IMR-90 (cell line): Measurements from ENCODE around the gene PITX2. TPM values are rescaled to one million over a fixed set of nuclear protein-coding genes. Genes with fewer than 3 reads are reported as not detected.

ENCODE experiments used
- ATAC-seq: fragments of 200-7000 bp; cut with Tn5 transposase; 2 replicates; pipeline ENCODE4 v1.9.1; 2020; ENCODE audit warnings: low read depth, mild to moderate bottlenecking, moderate library complexity
- BruUV-seq: library from RNA; stranded (reverse); fragments of 400-500 nt; replicated peaks from 2 replicates; lab custom pipeline; 2021; lab: Mats Ljungman, UMichigan
- CTCF ChIA-PET: fragments of 300-600 bp; formaldehyde crosslinking; extraction: SDS; loops from one replicate; lab custom pipeline; 2021; ENCODE audit warnings: antibody characterized with exemption; lab: Yijun Ruan, JAX
- POLR2A ChIA-PET: fragments of 300-600 bp; sonication (Branson Sonifier 250); formaldehyde crosslinking; loops from one replicate; lab custom pipeline; 2022; ENCODE audit warnings: antibody characterized with exemption; ENCODE audit not compliant: unreplicated experiment; lab: Charles Lee
- DNase-seq: peaks from one replicate; pipeline ENCODE4 v3.0.0; 2013
- H2AFZ ChIP-seq: replicated peaks from 2 replicates; pipeline ENCODE3; 2013; ENCODE audit warnings: low read length, mild to moderate bottlenecking; ENCODE audit not compliant: poor library complexity
- H2AK5ac ChIP-seq: 2 replicates; pipeline ENCODE4 v1.6.1; 2013; ENCODE audit warnings: low read depth, low read length, inconsistent platforms
- H2AK9ac ChIP-seq: replicated peaks from 2 replicates; pipeline ENCODE3; 2013; ENCODE audit warnings: mild to moderate bottlenecking, low read depth, low read length, moderate library complexity; ENCODE audit not compliant: poor library complexity
- H2BK120ac ChIP-seq: 2 replicates; pipeline ENCODE4 v1.6.1; 2013; ENCODE audit warnings: low read depth, low read length, inconsistent platforms
- H2BK15ac ChIP-seq: 3 replicates; pipeline ENCODE4 v1.6.1; 2013; ENCODE audit warnings: low read depth, low read length, inconsistent platforms
- H2BK20ac ChIP-seq: 2 replicates; pipeline ENCODE4 v1.6.1; 2013; ENCODE audit warnings: low read depth, mild to moderate bottlenecking, inconsistent platforms, low read length, moderate library complexity
- H2BK5ac ChIP-seq: 2 replicates; pipeline ENCODE4 v1.6.1; 2013; ENCODE audit warnings: mild to moderate bottlenecking, low read depth, low read length, inconsistent platforms; ENCODE audit not compliant: poor library complexity, severe bottlenecking
- H3K14ac ChIP-seq: replicated peaks from 2 replicates; pipeline ENCODE4 v1.6.1; 2013; ENCODE audit warnings: low read depth, low read length, inconsistent platforms
- H3K18ac ChIP-seq: 2 replicates; pipeline ENCODE4 v1.6.1; 2013; ENCODE audit warnings: low read depth, low read length, control low read depth
- H3K23ac ChIP-seq: 2 replicates; pipeline ENCODE4 v1.6.1; 2013; ENCODE audit warnings: low read depth, low read length, inconsistent platforms
- H3K27ac ChIP-seq: 2 replicates; pipeline ENCODE4 v1.5.1; 2013; ENCODE audit warnings: mild to moderate bottlenecking, control low read depth, low read length; ENCODE audit not compliant: insufficient read depth
- H3K27me3 ChIP-seq: 2 replicates; pipeline ENCODE4 v1.6.1; 2013; ENCODE audit warnings: low read length; ENCODE audit not compliant: control insufficient read depth, insufficient read depth
- H3K36me3 ChIP-seq: 2 replicates; pipeline ENCODE4 v1.6.1; 2013; ENCODE audit warnings: low read length, mixed read lengths; ENCODE audit not compliant: control insufficient read depth, insufficient read depth
- H3K4ac ChIP-seq: 2 replicates; pipeline ENCODE4 v1.6.1; 2013; ENCODE audit warnings: low read depth, low read length, inconsistent platforms
- H3K4me1 ChIP-seq: 2 replicates; pipeline ENCODE4 v1.6.1; 2013; ENCODE audit warnings: low read length, mixed read lengths; ENCODE audit not compliant: control insufficient read depth, insufficient read depth
- H3K4me2 ChIP-seq: 2 replicates; pipeline ENCODE4 v1.6.1; 2013; ENCODE audit warnings: low read depth, mild to moderate bottlenecking, control low read depth, low read length, moderate library complexity
- H3K4me3 ChIP-seq: 2 replicates; pipeline ENCODE4 v1.5.1; 2013; ENCODE audit warnings: low read depth, mild to moderate bottlenecking, control low read depth, low read length, moderate library complexity; ENCODE audit not compliant: insufficient read depth
- H3K56ac ChIP-seq: 2 replicates; pipeline ENCODE4 v1.6.1; 2013; ENCODE audit warnings: low read length, inconsistent platforms; ENCODE audit not compliant: insufficient read depth; ENCODE audit errors: extremely low read depth
- H3K79me1 ChIP-seq, 2 experiments: 2 replicates each; pipeline ENCODE4 v1.6.1; 2013; ENCODE audit warnings: low read length in 2 of 2, inconsistent platforms in 1 of 2, low read depth in 1 of 2
- H3K9ac ChIP-seq: 2 replicates; pipeline ENCODE4 v1.6.1; 2013; ENCODE audit warnings: low read depth, low read length, control low read depth
- H3K9me1 ChIP-seq: 2 replicates; pipeline ENCODE4 v1.6.1; 2013; ENCODE audit warnings: low read length, inconsistent platforms; ENCODE audit not compliant: insufficient read depth
- H3K9me3 ChIP-seq: 2 replicates; pipeline ENCODE4 v1.6.1; 2013; ENCODE audit warnings: low read length; ENCODE audit not compliant: control insufficient read depth, insufficient read depth
- H4K20me1 ChIP-seq: 2 replicates; pipeline ENCODE4 v1.6.1; 2013; ENCODE audit warnings: low read length, inconsistent platforms; ENCODE audit not compliant: insufficient read depth
- H4K5ac ChIP-seq: 2 replicates; pipeline ENCODE4 v1.6.1; 2013; ENCODE audit warnings: mild to moderate bottlenecking, low read depth, low read length, control low read depth
- H4K8ac ChIP-seq, 2 experiments: 2 replicates each; pipeline ENCODE4 v1.6.1; 2013; ENCODE audit warnings: low read depth in 2 of 2, low read length in 2 of 2, control low read depth in 1 of 2, inconsistent platforms in 1 of 2
- H4K91ac ChIP-seq: 2 replicates; pipeline ENCODE4 v1.6.1; 2013; ENCODE audit warnings: low read depth, low read length, inconsistent platforms; ENCODE audit not compliant: insufficient read depth
- MAFK ChIP-seq: IDR thresholded peaks from 2 replicates; pipeline ENCODE4 v1.6.1; 2012; ENCODE audit warnings: low read depth, low read length, improper control_type of control experiment
- MAZ ChIP-seq: IDR thresholded peaks from 2 replicates; pipeline ENCODE4 v1.6.1; 2012; ENCODE audit warnings: low read depth, mild to moderate bottlenecking, low read length, improper control_type of control experiment, moderate library complexity, borderline replicate concordance
- RAD21 ChIP-seq: IDR thresholded peaks from 2 replicates; pipeline ENCODE4 v1.6.1; 2012; ENCODE audit warnings: low read length, improper control_type of control experiment
- RCOR1 ChIP-seq: IDR thresholded peaks from 2 replicates; pipeline ENCODE4 v1.6.1; 2012; ENCODE audit warnings: mild to moderate bottlenecking, low read length, improper control_type of control experiment; ENCODE audit not compliant: insufficient replicate concordance
- RFX5 ChIP-seq: IDR thresholded peaks from 2 replicates; pipeline ENCODE4 v1.8.0; 2012; ENCODE audit warnings: low read depth, mild to moderate bottlenecking, low read length, moderate library complexity
- WGBS, 2 experiments: methylation state at CpG; one replicate each; pipeline versions ENCODE4 v1.1.5 to v1.1.7; 2013; ENCODE audit warnings: missing lambda C conversion rate in 2 of 2; ENCODE audit not compliant: insufficient read length in 1 of 2; ENCODE audit errors: extremely low coverage in 2 of 2; 5-methylcytosine and 5-hydroxymethylcytosine counted together
- dilution Hi-C: fragments of 300-500 bp; cut with HindIII; formaldehyde crosslinking; loops from one replicate; pipeline ENCODE4 v1.14.3; 2018; ENCODE audit warnings: low sequenced_read_pairs; ENCODE audit not compliant: unreplicated experiment
- in situ Hi-C: fragments of 300-500 bp; cut with MboI; formaldehyde crosslinking; loops from 3 replicates; pipeline ENCODE4 v1.14.3; 2019; ENCODE audit warnings: low sequenced_read_pairs, inconsistent platforms, mixed read lengths
- intact Hi-C: fragments of 100-400 bp; cut with micrococcal nuclease; formaldehyde crosslinking; loops from 2 replicates; pipeline ENCODE4 v1.10.0; 2022
- polyA plus RNA-seq, 3 experiments: library from polyadenylated mRNA; depleted of rRNA; stranded (reverse); fragments of >200 nt; gene quantifications; 2 replicates each; pipeline ENCODE4 v1.2.3, GENCODE V29; 2012; ENCODE audit warnings: low replicate concordance in 1 of 3
- total RNA-seq: library from RNA; depleted of rRNA; stranded (reverse); fragments of >200 nt; gene quantifications from 2 replicates; pipeline ENCODE4 v1.2.3, GENCODE V29; 2012
- TF ChIP-seq, protein P1 (sequence below): fragments of 150-350 bp; IDR thresholded peaks from 2 replicates; pipeline ENCODE4 v1.6.1; 2017; ENCODE audit warnings: mild to moderate bottlenecking, antibody characterized with exemption, low read length, low read depth
- TF ChIP-seq, protein P2 (sequence below): fragments of 150-350 bp; IDR thresholded peaks from 2 replicates; pipeline ENCODE4 v1.6.1; 2016; ENCODE audit warnings: low read depth, mild to moderate bottlenecking, low read length, moderate library complexity, borderline replicate concordance

The PITX2 gene
- total and polyA plus RNA-seq, 2 of the 4 experiments (the other 2 are of a cell fraction), result 3.0 to 6.3 TPM

DNA sequence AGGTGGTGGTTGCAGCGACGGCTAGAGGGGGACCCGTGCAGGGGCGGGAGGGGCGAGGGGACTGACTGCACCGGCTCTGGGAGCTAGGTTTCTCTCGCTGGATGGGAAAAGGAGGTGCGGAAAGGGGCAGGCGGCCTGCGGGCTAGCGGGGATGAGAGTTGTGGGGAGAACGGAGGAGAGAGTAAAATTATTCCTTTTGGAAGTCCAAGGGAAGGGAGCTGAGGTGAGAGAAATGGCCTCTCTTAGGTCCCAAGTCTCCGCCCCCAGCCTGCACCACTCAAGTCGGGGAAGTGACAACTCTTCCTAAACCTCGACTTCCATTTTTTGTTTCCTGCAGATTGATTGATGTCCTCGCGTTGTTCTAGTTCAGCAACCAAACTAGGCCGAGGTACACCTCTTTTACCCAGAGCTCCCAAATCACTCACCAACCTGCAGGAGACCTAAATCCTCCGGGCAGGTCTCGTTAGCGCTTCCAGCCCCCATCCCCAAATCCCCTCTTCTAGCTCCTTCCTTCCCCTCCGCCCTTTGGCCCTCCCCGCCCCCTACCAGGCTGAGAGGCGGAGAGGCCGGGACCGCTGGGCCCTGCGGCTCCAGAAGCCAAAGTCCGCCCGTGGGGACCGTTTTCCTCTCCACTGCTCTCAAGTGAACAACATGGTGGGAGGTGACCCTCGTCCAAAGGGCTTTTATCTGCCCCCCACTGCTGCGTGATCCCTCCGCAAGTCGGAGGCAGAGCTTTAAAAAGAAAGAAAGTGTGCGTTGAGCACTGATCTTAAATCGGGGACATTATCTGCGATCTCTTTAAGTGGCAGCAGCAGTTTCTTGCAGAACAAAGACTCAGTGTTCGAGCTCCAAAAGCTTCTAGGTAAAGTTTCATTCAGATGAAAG is 7.3 kb downstream of the PITX2 start:
- H2AK9ac ChIP-seq, result no peak overlapping the region
- dilution Hi-C loops, result no loop called here
- H3K4me2 ChIP-seq, result no peak overlapping the region
- H3K56ac ChIP-seq, result no peak overlapping the region
- no peak overlapping the region for H3K4me3 ChIP-seq
- no peak overlapping the region for H2AK5ac ChIP-seq
- H3K9me1 ChIP-seq, result no peaks in the 10 kb centered on the region
- ChIA-PET POLR2A (no interaction called here), CTCF (no interaction called here)
- ATAC-seq (no peak), DNase-seq (no peak)
- no peaks in the 10 kb centered on the region for H3K79me1 ChIP-seq
- no peak overlapping the region for H3K14ac ChIP-seq
- intact Hi-C loops, result no loop called here
- peaks cover 24% of the 10 kb centered on the region for H3K9me3 ChIP-seq
- no peak overlapping the region for H2BK15ac ChIP-seq
- peaks cover 81% of the 10 kb centered on the region for H3K27me3 ChIP-seq
- H3K4me1 ChIP-seq, result 0 out of 2 replicates have a peak, but pooled peaks cover 1% of the 10 kb centered on the region
- no peak overlapping the region for H3K23ac ChIP-seq
- H3K36me3 ChIP-seq, result no peaks in the 10 kb centered on the region
- H4K20me1 ChIP-seq, result no peaks in the 10 kb centered on the region
- TF ChIP-seq RAD21 (no peak), RFX5 (no peak), MAFK (no peak), MAZ (no peak), RCOR1 (no peak)
- TF ChIP-seq, protein P1, sequence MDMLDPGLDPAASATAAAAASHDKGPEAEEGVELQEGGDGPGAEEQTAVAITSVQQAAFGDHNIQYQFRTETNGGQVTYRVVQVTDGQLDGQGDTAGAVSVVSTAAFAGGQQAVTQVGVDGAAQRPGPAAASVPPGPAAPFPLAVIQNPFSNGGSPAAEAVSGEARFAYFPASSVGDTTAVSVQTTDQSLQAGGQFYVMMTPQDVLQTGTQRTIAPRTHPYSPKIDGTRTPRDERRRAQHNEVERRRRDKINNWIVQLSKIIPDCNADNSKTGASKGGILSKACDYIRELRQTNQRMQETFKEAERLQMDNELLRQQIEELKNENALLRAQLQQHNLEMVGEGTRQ, result no peak
- TF ChIP-seq, protein P2, sequence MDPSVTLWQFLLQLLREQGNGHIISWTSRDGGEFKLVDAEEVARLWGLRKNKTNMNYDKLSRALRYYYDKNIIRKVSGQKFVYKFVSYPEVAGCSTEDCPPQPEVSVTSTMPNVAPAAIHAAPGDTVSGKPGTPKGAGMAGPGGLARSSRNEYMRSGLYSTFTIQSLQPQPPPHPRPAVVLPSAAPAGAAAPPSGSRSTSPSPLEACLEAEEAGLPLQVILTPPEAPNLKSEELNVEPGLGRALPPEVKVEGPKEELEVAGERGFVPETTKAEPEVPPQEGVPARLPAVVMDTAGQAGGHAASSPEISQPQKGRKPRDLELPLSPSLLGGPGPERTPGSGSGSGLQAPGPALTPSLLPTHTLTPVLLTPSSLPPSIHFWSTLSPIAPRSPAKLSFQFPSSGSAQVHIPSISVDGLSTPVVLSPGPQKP, result no peak
- H3K9ac ChIP-seq, result no peak overlapping the region
- H2BK20ac ChIP-seq, result no peak overlapping the region
- H2BK120ac ChIP-seq, result no peak overlapping the region
- no peak overlapping the region for H2AFZ ChIP-seq
- no peak overlapping the region for H3K27ac ChIP-seq
- no peak overlapping the region for H4K91ac ChIP-seq
- H3K18ac ChIP-seq, result no peak overlapping the region
- no peak overlapping the region for H4K8ac ChIP-seq
- H2BK5ac ChIP-seq, result no peak overlapping the region
- no TSS peak for BruUV-seq
- in situ Hi-C loops, result no loop called here
- WGBS, 2 experiments, result 28% methylated on average over 11 of the region's 38 CpGs; no CpG with 5 or more reads in 1 of the 2 experiments
- H3K4ac ChIP-seq, result no peak overlapping the region
- no peak overlapping the region for H4K5ac ChIP-seq
